G401.6 (cell line): ENCODE results near the gene CXCL6.

Experiments
- FAIRE-seq: peaks from 2 replicates; lab custom pipeline; 2012; peaks lifted over from hg19 to GRCh38; lab: Jason Lieb, UNC

CXCL6 gene

DNA sequence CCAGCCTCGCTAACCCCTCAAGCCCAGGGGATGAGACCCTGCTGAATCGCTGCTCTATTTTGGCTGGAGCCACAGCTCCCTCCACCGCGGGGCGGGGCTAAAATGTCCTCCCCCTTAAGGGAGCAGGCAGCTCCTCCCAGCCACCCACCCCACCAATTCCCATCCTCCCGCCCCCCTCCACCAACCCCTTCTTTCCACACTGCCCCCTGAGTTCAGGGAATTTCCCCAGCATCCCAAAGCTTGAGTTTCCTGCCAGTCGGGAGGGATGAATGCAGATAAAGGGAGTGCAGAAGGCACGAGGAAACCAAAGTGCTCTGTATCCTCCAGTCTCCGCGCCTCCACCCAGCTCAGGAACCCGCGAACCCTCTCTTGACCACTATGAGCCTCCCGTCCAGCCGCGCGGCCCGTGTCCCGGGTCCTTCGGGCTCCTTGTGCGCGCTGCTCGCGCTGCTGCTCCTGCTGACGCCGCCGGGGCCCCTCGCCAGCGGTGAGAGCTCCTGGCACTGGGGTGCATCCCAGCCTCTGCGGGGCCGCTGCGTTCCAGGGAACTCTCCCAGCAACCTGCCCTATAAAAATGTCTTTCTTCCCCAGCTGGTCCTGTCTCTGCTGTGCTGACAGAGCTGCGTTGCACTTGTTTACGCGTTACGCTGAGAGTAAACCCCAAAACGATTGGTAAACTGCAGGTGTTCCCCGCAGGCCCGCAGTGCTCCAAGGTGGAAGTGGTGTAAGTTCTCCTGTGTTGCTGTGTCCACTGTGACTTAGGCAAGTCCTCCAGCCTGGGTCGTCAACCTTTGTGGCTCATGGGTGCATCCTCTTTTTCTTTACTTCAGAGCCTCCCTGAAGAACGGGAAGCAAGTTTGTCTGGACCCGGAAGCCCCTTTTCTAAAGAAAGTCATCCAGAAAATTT is at the start of gene CXCL6:
Gene CXCL6, plus strand, starts transcription at position 306 of the 907 bp plus-strand sequence. Its CDS starts 73 bp downstream, at position 379.
- FAIRE-seq = no peak

- FAIRE-seq = no peak
Measured at GRCh38 chr4:73788411-73788810, 48.1 kb upstream of the CXCL6 start.

- no peak for FAIRE-seq
Measured at GRCh38 chr4:73798842-73799241, 37.6 kb upstream of the CXCL6 start.

DNA sequence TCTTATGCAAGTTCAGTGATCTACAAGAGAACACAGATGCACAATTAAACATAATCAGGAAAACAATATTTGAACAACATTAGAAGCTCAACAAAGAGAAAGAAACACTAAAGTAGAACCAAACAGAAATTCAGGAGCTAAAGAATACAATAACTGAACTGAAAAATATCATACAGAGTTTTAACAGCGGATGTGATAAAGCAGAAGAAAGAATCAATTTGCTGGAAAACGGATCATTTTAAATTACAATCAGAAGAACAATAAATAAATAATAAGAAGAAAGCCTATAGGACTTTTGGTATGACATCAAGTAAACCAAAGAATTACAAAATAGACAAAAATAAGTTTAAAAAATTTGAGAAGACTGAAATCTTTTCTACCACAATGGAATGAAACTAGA is 36.3 kb upstream of the CXCL6 start:
- no peak for FAIRE-seq

DNA sequence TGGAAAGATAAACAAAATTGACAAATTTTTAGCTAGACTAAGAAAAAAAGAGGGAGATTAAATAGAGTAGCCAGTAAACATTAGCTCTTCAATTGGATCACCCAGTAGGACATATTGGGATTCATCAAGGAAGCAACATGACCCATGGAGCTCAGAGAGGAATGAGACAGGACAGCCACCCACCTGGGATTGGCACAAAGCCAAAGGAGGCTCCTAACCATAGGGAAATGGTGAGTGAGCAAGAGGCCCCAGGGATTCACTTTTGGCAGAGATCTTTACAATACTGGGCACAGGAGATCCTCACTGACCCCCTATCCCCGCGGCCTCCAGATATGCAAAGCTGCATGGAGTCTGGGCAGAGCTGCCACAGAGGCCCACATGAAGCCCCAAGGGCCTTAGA is 34.8 kb upstream of the CXCL6 start:
- no peak for FAIRE-seq

DNA sequence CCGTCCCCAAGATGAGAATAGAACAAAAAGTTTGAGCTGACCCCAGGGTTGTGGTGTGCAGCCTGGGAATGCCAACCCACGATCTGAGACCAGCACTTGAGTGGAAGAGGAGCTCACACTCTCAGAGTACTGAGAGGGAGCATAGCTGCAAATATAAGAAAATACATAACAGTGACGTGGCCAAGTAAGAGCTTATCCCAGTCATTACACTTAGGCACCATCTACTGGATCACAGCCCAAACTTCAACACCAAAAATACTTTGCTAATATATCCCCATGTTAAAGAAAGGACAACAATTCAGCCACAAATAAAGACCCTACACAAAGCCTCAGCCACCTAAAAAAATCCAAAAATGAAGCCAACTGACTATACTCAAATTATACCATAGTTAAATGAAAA is 33.3 kb upstream of the CXCL6 start:
- no peak for FAIRE-seq

- no peak for FAIRE-seq
Measured at GRCh38 chr4:73810191-73810590, 26.3 kb upstream of the CXCL6 start.

DNA sequence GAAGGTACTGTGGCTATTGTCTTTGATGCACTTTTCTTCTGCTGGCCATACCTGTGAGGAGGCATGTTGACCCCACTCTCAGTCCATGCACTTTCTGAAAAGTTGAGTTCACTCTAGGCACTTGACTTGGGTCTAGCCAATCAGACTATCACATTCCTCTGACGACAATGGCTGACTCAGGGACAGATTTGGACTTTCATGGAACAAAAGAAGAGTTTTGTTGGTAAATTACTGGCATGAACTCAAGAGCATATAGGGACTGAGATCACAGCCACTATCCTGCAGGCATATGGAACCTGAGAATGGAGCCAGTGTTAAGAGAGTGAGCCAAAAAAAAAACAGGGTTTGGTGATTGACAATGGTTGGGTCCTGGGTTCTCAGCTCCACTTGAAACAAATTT is 24.6 kb upstream of the CXCL6 start:
- FAIRE-seq = no peak

- FAIRE-seq = no peak
Measured at GRCh38 chr4:73814679-73815078, 21.8 kb upstream of the CXCL6 start.

- no peak for FAIRE-seq
Measured at GRCh38 chr4:73815145-73815544, 21.3 kb upstream of the CXCL6 start.

- no peak for FAIRE-seq
Measured at GRCh38 chr4:73816814-73817213, 19.7 kb upstream of the CXCL6 start.

- no peak for FAIRE-seq
Measured at GRCh38 chr4:73817341-73817740, 19.1 kb upstream of the CXCL6 start.

GRCh38 chr4:73821325-73821724 is 15.2 kb upstream of the CXCL6 start:
- no peak for FAIRE-seq

DNA sequence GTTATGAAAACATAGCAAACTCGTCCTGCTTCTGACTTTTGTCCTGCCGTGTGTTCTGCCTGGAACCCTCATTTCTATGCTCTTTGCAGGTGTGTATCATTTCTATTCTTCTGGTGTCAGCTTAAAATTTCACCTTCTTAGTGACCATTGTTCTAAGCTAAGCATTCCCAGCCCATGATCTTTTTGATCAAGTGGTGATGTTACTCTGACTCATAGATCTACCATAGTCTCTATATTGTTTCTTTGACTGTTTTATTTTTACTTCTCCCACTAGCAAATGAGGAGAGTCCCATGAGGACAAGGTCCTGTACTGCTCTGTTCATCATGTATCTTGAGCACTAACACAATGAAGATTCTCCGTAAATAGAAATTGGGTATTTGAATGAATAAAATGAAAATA is 14.1 kb upstream of the CXCL6 start:
- no peak for FAIRE-seq

GRCh38 chr4:73822812-73823504 is 13.5 kb upstream of the CXCL6 start:
- FAIRE-seq = no peak

DNA sequence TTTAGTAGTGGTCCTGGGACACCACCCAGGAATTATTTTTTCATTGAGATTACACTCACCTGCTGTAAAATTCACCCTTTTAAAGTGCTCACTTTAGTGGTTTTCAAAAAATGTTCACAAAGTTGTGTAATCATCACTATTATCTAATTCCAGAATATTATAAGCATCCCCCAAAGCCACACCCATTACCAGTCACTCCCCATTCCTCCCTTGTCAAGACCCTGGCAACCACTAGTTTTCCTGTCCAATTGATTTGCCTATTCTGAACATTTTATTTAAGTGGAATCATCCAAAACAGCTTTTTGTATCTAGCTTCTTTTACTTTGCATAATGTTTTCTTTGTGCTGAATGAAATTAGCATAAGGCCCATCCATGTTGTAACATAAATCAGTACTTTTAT is 12.7 kb upstream of the CXCL6 start:
- FAIRE-seq = no peak

DNA sequence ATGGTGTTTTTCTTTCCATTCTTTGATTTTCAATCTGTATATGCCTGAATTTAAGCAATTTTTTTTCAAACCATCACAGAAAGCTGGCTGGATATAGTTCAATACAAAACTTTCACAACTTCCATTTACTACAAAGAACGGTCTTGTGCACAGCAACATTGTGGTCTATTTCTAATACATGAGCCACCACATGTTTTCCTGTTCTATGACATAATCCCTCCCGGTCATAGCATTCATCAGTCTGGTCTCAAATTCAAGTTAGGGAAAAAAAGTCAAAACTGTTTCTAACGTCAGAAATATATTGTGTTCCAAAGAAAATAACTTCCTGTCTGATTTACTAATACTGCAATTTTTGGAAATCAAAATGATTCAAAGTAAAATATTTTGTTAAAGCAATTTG is 7.5 kb upstream of the CXCL6 start:
- no peak for FAIRE-seq

- no peak for FAIRE-seq
Measured at GRCh38 chr4:73831569-73831968, 4.9 kb upstream of the CXCL6 start.

GRCh38 chr4:73832651-73833237 is 3.7 kb upstream of the CXCL6 start:
- no peak for FAIRE-seq

GRCh38 chr4:73839071-73839470 is 2.6 kb downstream of the CXCL6 start:
- FAIRE-seq = no peak

- FAIRE-seq = no peak
Measured at GRCh38 chr4:73839715-73840114, 3.2 kb downstream of the CXCL6 start.

DNA sequence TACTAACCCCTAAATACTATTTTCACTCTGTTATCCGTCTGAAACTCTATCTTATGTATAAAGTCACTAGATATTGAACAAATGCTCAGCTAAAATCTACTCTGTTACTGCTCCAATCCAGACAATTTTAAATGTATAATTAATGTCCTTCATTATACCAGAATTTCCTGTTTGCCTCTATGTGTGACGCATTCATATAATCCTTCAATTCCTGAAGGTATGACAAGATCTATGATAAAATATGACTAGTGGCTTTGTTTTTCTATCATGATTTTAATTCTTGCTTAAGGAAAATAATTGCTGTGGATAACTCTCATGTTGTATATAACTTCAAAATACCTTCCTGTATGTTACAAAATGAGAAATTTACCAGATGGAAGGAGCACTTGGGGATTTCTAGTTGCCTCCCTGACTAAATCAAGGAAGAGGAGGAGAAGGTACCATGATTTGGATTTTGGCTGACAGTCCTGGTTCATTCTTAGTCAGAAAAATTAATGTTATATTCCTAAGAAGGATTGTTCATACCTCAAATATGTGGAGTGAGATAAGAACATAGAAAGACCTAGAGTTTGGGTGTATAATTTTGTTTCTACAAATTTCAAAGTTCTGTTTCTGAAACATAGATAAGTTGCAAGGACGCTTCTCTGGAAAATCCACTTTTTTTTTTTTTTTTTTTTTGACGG is 4.9 kb downstream of the CXCL6 start:
- no peak for FAIRE-seq

GRCh38 chr4:73842696-73843095 is 6.2 kb downstream of the CXCL6 start:
- no peak for FAIRE-seq
